ENCODE measurements around the gene GTSE1. TPM values are rescaled to one million over a fixed set of nuclear protein-coding genes. Genes with fewer than 3 reads are reported as not detected.

The GTSE1 gene
- total and polyA plus RNA-seq, 2 of the 13 experiments (the other 11 are each of a cell fraction or from before 2014, with no cell fraction given), result 10.7 to 13.5 TPM

DNA sequence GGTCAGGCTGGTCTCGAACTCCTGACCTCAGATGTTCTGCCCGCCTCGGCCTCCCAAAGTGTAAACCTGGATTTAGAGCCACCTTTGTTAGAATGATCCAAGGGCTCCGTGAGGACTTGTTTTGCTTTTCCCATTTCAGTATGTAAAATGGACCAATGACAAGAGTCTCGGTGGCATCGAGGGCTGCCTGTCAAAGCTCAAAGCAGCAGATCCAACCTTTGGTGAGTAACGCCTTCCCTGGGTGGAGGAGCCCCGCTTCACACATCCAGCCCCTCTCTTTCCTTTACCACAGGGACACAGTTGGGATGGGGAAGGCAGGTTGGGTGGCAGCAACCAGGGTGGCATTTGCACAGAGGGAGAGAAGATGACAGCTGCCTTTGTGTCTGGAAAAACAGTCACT lies 24.5 kb upstream of the GTSE1 start:
- no TSS peak for BruUV-seq (replicated peaks)
- H3K9ac ChIP-seq (ENCODE audit: insufficient read depth, low read depth, low read length), result no peak overlapping the region
- POLR2A ChIA-PET, result no interaction called here

DNA sequence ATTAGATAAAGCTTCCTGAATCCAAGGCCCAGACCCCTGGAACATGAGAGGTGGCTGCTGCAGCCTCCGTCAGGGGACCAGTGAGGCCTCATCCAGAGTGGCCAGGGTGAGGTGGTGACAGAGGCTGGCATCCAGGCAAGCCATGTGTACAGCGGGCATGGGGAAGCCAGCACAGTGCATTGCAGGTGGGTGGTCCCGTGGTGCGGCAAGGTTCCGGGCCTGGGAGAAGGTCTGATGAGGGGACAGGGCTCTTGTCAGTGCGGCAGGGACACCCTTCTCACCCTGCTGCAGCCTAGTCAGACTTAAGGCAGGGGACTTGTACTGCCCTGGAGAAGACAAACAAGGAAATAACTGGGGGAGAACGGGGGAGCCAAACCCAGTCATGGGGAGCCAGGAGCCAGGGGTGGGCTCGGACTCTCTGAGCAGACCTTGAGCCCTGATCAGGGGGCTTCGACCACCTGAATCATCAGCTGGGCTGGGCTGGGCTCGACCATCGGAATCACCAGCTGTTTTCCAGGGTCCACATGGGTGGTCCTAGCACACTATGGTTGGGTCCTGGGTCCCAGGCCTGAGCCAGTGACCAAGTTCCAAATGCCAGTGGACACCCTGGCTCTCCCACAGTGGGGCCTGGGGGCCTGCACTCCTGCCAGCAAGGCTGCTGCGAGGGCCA lies 23.8 kb upstream of the GTSE1 start:
- in situ Hi-C loops (cut with HindIII; ENCODE audit: extremely low pct_ligation_motif_present, low pct_unique_long_range_greater_than_20kb), result no loop called here
- Histone ChIP-seq H3K4me3 (replicated peaks in 1 of 3; ENCODE audit: insufficient read depth in 1 of 3, low read depth in 2 of 3, low read length in 3 of 3) (no peak overlapping the region), H3K27me3 (ENCODE audit: control insufficient read depth in 1 of 2, insufficient read depth in 2 of 2, low read length in 2 of 2) (peaks cover 0 to 3% of the 10 kb centered on the region in 2 experiments; a peak in 1 of 5 replicates), H3K4me2 (ENCODE audit: low read depth, low read length) (no peak overlapping the region), H3K9ac (ENCODE audit: insufficient read depth, low read depth, low read length) (no peak overlapping the region), H3K27ac (ENCODE audit: extremely low read length, insufficient read depth, low read length) (no peak overlapping the region), H3K79me2 (ENCODE audit: insufficient read depth, low read length) (peaks cover 27% of the 10 kb centered on the region), H3K36me3 (replicated peaks in 1 of 2; ENCODE audit: control insufficient read depth in 1 of 2, insufficient read depth in 2 of 2, low read length in 2 of 2) (peaks cover 29 to 77% of the 10 kb centered on the region in 2 experiments), H2AFZ (ENCODE audit: low read length) (no peak overlapping the region), H4K20me1 (ENCODE audit: insufficient read depth, low read length) (peaks cover 32% of the 10 kb centered on the region), H3K9me3 (ENCODE audit: low read length) (no peaks in the 10 kb centered on the region), H3K4me1 (ENCODE audit: insufficient read depth, low read length) (peaks cover 19% of the 10 kb centered on the region)
- 96% methylated on average over 8 of the region's 12 CpGs for WGBS (ENCODE audit: low lambda C conversion rate)
- no TSS peak for BruUV-seq (replicated peaks)
- FAIRE-seq (no peak), DNase-seq (ENCODE audit: low spot score) (no peak), ATAC-seq (no peak)
- intact Hi-C loops (cut with micrococcal nuclease; ENCODE audit: unreplicated experiment), result no loop called here
- ChIA-PET CTCF (ENCODE audit: low intra/inter-chr PET ratio, low total read pairs) (no interaction called here), POLR2A (interaction anchor here (1.4 kb wide), 1 partner anchor 23 kb away, joined by 4 read pairs; the partner anchor contains the start of gene CDPF1)
- TF ChIP-seq, protein P1, sequence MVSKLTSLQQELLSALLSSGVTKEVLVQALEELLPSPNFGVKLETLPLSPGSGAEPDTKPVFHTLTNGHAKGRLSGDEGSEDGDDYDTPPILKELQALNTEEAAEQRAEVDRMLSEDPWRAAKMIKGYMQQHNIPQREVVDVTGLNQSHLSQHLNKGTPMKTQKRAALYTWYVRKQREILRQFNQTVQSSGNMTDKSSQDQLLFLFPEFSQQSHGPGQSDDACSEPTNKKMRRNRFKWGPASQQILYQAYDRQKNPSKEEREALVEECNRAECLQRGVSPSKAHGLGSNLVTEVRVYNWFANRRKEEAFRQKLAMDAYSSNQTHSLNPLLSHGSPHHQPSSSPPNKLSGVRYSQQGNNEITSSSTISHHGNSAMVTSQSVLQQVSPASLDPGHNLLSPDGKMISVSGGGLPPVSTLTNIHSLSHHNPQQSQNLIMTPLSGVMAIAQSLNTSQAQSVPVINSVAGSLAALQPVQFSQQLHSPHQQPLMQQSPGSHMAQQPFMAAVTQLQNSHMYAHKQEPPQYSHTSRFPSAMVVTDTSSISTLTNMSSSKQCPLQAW (CRISPR knock-in tag; IDR thresholded peaks at IDR 0.05), result no peak
- TF ChIP-seq ZNF124 (CRISPR knock-in tag; IDR thresholded peaks at IDR 0.05), result no peak
- TF ChIP-seq ZNF24 (IDR thresholded peaks at IDR 0.05), result no peak
- TF ChIP-seq ZMAT3 (CRISPR knock-in tag; conservative IDR thresholded peaks at IDR 0.05), result no peak
- TF ChIP-seq, protein P2, sequence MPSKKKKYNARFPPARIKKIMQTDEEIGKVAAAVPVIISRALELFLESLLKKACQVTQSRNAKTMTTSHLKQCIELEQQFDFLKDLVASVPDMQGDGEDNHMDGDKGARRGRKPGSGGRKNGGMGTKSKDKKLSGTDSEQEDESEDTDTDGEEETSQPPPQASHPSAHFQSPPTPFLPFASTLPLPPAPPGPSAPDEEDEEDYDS (CRISPR knock-in tag; IDR thresholded peaks at IDR 0.05), result no peak
- no peak for TF ChIP-seq SNAPC2 (CRISPR knock-in tag; IDR thresholded peaks at IDR 0.05)
- TF ChIP-seq GATA4 (IDR thresholded peaks at IDR 0.05; ENCODE audit: borderline replicate concordance, low read depth), result no peak
- TF ChIP-seq, protein P3, sequence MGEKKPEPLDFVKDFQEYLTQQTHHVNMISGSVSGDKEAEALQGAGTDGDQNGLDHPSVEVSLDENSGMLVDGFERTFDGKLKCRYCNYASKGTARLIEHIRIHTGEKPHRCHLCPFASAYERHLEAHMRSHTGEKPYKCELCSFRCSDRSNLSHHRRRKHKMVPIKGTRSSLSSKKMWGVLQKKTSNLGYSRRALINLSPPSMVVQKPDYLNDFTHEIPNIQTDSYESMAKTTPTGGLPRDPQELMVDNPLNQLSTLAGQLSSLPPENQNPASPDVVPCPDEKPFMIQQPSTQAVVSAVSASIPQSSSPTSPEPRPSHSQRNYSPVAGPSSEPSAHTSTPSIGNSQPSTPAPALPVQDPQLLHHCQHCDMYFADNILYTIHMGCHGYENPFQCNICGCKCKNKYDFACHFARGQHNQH (CRISPR knock-in tag; IDR thresholded peaks at IDR 0.05), result no peak
- TF ChIP-seq ZFP41 (CRISPR knock-in tag; IDR thresholded peaks at IDR 0.05; ENCODE audit: borderline replicate concordance), result no peak
- TF ChIP-seq RBFOX2 (IDR thresholded peaks at IDR 0.05; ENCODE audit: low read depth, low read length), result peak; percentile 28; the same call in 1 of the 2 replicates
- no peak for TF ChIP-seq KDM3A (CRISPR knock-in tag; IDR thresholded peaks at IDR 0.05; ENCODE audit: low read depth)

More for the DNA sequence above, 24.5 kb upstream of the GTSE1 start:
- H4K20me1 ChIP-seq (ENCODE audit: insufficient read depth, low read length), result peaks cover 32% of the 10 kb centered on the region
- no peak for ATAC-seq
- intact Hi-C loops (cut with micrococcal nuclease; ENCODE audit: unreplicated experiment) (no loop called here), in situ Hi-C loops (cut with HindIII; ENCODE audit: extremely low pct_ligation_motif_present, low pct_unique_long_range_greater_than_20kb) (no loop called here)
- H3K4me1 ChIP-seq (ENCODE audit: insufficient read depth, low read length), result peaks cover 21% of the 10 kb centered on the region
- H3K4me3 ChIP-seq (replicated peaks in 1 of 3; ENCODE audit: insufficient read depth in 1 of 3, low read depth in 2 of 3, low read length in 3 of 3), result no peak overlapping the region
- FAIRE-seq, result no peak
- no peak overlapping the region for H3K4me2 ChIP-seq (ENCODE audit: low read depth, low read length)
- H3K79me2 ChIP-seq (ENCODE audit: insufficient read depth, low read length), result peaks cover 27% of the 10 kb centered on the region
- H2AFZ ChIP-seq (ENCODE audit: low read length), result no peak overlapping the region
- WGBS (ENCODE audit: low lambda C conversion rate), result 98% methylated on average over 8 of the region's 8 CpGs
- TF ChIP-seq, protein P4, sequence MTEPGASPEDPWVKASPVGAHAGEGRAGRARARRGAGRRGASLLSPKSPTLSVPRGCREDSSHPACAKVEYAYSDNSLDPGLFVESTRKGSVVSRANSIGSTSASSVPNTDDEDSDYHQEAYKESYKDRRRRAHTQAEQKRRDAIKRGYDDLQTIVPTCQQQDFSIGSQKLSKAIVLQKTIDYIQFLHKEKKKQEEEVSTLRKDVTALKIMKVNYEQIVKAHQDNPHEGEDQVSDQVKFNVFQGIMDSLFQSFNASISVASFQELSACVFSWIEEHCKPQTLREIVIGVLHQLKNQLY (CRISPR knock-in tag; IDR thresholded peaks at IDR 0.05), result no peak
- TF ChIP-seq MTA3 (CRISPR knock-in tag; IDR thresholded peaks at IDR 0.05), result no peak
- TF ChIP-seq SOX13 (IDR thresholded peaks at IDR 0.05), result no peak
- TF ChIP-seq SOX13 (CRISPR knock-in tag; conservative IDR thresholded peaks at IDR 0.05 in 1 of 2, IDR thresholded peaks at IDR 0.05 in 1 of 2), result no peak
- no peak for TF ChIP-seq FOXC1 (CRISPR knock-in tag; IDR thresholded peaks at IDR 0.05; ENCODE audit: borderline replicate concordance)
- no peak for TF ChIP-seq ASH2L (IDR thresholded peaks at IDR 0.05; ENCODE audit: insufficient read length, low read depth, low read length)
- no peak for TF ChIP-seq NFKB2 (CRISPR knock-in tag; IDR thresholded peaks at IDR 0.05; ENCODE audit: borderline replicate concordance)
- no peak for TF ChIP-seq KLF11 (CRISPR knock-in tag; IDR thresholded peaks at IDR 0.05)
- CTCF ChIA-PET (ENCODE audit: low intra/inter-chr PET ratio, low total read pairs), result no interaction called here
- DNase-seq (ENCODE audit: low spot score), result no peak
- peaks cover 25 to 71% of the 10 kb centered on the region in 2 experiments for H3K36me3 ChIP-seq (replicated peaks in 1 of 2; ENCODE audit: control insufficient read depth in 1 of 2, insufficient read depth in 2 of 2, low read length in 2 of 2)
- peaks cover 0 to 3% of the 10 kb centered on the region in 2 experiments; a peak in 1 of 5 replicates for H3K27me3 ChIP-seq (ENCODE audit: control insufficient read depth in 1 of 2, insufficient read depth in 2 of 2, low read length in 2 of 2)
- H3K27ac ChIP-seq (ENCODE audit: extremely low read length, insufficient read depth, low read length), result no peak overlapping the region
- H3K9me3 ChIP-seq (ENCODE audit: low read length), result no peaks in the 10 kb centered on the region

Data from HepG2 (cell line).